HL-60/S4 treated with retinoic acid at 250 ng/mL for 4 days and 3 days (cell line): ENCODE data around the gene ABLIM3.
"Not testable (repeated sequence)": the region's sequence is repeated elsewhere in the genome, so short reads cannot be mapped to it uniquely, and the experiment has no call there.

Source experiments
- in situ Hi-C: fragments of 300-500 bp; cut with MboI; formaldehyde crosslinking; loops from 2 replicates; pipeline ENCODE4 v1.7.0; 2022; ENCODE audit warnings: low sequenced_read_pairs

Gene ABLIM3

DNA sequence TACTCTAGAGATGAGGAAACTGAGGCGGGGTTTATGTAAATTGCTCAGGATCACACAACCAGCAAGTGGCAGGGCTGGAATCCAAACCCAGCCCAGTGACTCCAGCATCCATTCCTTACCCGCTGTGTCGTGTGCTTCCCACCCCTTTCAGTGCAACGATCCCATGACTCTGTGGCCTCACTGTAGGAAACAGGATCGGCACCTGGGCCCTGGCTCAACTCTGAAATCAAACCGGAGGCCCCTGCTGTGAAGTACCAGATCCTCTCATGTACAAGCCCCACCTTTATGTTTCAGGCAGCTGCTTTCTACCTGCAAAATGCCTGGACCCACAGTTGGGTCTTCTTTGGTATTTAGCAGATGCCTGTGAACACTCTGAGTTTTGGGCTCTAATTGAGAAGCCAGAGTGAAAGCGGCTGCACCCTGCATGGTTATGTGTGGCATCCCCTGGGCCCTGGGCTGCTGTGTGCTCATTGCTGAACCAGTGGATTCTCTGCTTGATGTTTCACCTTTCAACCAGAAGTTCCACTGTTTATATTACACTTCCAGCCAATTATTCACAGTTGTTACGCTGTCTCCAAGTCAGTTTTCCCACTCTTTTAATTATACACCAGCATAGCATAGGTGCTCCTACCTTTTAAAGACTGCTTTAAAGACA lies 36.7 kb downstream of the ABLIM3 start:
- in situ Hi-C loops: no loop called here

DNA sequence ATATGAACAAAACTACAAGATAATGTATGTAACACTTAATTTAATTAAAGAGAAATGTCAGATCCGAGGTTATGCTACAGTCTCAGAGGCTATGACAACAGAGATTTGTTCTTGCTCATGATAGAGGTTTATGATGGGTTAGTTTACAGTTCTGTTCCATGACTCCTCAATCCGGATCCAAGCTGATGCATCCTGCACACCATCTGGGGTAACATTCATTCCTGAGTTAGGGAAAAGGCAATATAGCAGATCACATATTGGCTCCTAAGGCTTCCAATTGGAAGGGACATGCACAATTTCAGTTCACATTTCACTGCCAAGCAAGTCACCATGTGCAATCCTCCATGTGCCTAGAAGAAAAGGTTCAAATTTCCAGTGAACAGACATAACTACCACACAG lies 40.4 kb downstream of the ABLIM3 start:
- in situ Hi-C loops: no loop called here

DNA sequence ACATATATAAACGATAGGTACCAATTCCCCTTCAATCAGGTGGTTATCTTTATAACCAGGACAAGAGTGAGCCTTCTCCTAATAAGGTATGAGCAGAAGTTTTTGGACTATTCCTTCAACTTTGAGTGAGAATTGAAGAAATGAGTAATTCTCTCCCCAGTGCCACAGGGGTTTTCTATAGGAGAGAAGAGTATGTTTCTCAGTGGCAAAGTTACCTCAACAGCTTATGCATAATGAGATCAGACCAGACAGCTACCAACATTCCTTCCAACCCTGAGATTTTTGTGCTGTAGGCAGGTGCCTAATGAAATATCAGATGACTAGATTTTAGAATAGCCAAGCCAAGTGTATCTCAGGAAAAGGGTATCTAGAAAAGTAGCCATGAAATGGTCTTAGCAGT lies 40.9 kb downstream of the ABLIM3 start:
- in situ Hi-C loops: no loop called here

DNA sequence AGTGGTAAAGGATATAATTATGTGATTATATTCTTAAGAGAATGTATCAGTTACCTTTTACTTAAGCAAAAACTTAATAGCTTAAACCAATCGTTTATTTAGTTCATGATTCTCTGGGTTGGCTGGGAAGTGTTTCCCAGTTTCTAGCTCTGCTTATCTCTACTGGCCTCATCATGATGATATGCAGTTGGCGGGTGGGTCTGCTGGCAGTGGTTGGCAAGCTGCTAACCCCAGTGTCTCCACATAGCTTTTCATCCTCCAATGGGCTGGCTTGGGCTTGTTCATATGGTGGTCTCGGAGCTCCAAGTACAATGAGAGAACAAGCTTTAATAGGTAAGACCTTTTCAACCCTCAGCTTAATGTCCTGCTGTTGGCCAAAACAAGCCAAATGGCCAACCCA lies 43.8 kb downstream of the ABLIM3 start:
- in situ Hi-C loops: no loop called here

DNA sequence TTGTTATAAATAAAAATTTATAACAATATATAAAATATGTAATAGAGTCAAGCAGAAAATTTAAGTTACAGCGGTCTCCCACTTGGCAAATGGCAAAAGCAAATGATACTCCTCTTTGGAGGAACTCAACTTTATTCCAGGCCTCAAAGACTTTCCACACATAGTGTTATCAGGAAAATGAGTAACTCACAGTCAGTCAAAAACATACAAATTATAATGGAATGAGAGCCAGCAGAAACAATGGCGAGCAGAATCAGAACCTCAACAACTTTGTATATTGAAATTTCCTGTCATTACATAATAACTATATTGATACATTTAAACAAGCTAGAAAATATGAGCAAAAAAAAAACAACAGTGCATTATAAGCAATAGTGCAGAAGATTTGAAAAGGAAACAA lies 45.2 kb downstream of the ABLIM3 start:
- in situ Hi-C loops: no loop called here

DNA sequence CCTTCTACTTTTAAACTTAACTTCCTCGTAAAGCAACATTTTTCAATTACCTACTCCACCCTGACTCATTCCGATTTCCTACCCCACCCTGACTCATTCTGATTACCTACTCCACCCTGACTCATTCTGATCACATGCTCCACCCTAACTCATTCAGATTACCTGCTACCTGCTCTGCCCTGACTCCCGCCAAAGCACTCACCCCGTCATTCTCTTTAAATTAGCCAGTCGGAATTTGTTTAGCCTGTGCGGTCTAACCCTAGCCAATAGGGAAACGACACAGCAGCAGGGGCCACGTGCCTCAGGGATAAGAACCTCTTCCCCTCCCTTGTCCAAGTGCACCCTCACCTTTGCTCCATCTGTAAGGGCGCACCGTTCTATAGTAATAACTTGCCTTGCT lies 46.3 kb downstream of the ABLIM3 start:
- in situ Hi-C loops: not testable (repeated sequence)

DNA sequence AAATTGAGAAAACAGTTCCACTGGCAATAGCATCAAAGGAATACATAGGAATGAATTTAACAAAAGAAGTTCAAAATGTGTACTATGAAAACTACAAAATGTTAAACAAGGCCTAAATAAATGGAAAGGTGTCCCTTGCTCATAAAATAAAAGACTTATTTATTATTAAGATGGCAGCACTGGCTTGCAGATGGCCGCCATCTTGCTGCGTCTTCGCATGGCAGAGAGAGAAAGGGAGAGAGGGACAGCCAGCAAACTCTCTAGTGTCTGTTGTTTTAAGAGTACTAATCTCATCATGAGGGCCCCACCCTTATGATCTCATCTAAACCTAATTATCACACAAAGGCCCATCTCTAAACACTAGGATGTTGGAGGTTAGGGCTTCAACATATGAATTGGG lies 47.1 kb downstream of the ABLIM3 start:
- in situ Hi-C loops: no loop called here

DNA sequence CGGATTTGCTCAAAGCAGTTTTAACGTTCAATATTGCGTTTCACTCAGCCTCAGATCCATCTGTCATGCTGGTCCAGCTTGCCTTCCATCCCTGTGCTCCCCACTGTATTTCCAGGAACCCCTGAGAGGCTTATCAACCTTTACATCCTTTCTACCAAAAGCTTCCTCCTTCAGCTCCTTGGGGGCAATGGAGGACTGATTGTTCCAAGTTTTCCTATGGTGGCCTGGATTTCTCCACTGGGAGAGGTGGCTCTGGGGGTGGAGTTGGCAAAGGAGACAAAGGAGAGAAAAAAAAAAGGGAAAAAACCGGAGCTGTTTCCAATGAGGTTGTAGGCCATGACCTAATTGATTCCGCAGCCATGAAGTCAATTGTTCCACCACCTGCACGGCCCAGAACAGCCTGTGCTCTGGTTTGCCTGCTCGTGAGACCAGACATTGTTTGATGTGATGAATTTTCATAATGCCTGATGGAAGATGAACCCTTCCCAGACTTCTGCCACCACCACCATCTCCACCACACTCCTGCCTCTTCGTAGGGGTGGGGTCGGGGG lies 54.1 kb downstream of the ABLIM3 start:
- in situ Hi-C loops: no loop called here

DNA sequence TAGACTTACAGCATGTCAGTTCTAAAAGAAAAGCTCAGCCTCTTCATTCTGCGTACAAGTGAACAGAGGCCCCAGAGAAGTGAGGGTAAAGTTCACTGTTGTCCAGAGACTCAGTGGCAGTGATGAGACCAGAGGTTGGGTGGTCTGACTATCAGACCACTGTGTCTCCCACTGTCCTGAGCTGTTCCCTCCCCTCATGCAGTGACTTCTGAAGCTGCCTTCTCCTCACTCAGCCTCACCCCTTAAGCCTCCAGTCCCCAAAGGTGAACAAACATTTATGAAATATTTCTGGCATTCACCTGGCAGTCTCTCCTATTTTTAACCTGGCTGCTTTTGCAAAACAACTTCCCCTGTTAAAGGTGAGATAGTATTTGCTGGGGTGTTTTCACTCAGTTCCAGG lies 54.7 kb downstream of the ABLIM3 start:
- in situ Hi-C loops: no loop called here

DNA sequence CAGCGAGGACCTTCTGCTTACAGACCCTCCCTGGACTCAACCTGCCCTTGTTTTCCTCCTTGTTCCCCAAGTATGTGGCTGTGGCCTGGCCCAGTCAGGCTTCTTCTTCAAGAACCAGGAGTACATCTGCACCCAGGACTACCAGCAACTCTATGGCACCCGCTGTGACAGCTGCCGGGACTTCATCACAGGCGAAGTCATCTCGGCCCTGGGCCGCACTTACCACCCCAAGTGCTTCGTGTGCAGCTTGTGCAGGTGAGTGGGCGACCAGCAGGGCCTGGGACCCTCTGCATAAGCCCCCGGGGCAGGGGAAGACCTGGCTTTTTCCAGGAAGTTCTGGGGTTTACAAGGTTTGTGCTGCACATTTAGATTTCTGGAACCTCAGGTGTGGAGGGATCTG lies 56.9 kb downstream of the ABLIM3 start:
- in situ Hi-C loops: no loop called here

DNA sequence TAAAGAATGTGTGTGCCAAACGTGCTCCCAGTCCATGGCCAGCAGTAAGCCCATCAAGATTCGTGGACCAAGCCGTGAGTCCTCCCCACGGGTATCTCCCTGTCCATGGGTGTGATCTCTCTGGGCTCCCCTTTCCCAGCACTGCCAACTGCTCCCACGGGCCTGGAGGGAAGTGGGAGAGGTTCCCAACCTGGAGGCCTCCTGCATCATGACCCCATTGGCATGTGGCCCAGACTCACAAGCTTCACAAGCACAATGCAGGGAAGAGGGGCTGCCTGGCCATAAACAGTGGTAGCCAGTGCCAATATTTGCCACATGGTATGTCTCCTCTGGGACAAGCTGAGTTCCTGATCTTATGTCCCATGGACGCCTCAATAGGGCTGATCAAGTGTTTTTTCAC lies 59.1 kb downstream of the ABLIM3 start:
- in situ Hi-C loops: no loop called here

DNA sequence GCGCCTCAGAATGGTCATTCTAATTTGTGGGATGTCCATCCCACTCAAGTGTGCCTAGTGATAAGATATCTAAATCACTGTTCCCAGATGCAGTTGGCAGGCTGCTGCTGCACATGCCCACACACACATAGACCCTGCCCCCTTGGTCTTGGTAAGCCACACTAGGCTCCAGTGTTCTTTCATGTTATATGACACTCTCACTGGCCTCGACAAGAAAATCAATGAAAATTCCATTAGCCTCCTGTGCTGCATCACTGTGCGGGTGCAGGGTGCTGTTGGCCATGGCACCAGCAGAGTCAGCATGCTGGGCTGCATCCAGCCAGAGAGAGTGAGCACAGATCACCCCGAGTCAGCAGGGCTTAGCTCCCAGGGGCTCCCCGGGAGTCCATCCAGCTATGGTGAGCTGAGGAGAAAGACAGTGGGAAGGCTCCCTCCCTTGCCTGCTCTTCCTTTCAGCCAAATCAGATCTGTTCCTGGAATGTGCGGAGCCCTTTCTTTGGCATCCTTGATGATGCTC lies 59.9 kb downstream of the ABLIM3 start:
- in situ Hi-C loops: no loop called here

DNA sequence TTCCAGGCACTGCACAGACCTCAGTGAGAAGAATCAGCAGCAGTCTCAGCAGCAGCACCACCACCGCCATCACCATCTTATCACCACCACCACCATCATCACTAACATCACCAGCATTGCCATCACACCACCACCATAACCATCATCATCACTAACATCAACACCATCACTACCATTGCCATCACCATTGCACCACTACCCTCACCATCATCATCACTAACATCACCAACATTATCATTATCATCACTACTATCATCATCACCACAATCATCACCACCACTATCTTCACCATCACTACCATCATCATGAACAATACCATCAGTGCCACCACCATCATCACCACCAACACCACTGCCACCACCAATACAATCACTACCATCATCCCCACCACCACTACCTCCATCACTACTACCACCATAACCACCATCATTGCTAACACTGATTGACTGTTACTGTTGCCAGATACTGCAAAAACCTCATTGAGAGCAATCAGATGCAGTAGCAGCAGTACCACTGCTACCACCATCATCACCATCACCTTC lies 61.7 kb downstream of the ABLIM3 start:
- in situ Hi-C loops: no loop called here

DNA sequence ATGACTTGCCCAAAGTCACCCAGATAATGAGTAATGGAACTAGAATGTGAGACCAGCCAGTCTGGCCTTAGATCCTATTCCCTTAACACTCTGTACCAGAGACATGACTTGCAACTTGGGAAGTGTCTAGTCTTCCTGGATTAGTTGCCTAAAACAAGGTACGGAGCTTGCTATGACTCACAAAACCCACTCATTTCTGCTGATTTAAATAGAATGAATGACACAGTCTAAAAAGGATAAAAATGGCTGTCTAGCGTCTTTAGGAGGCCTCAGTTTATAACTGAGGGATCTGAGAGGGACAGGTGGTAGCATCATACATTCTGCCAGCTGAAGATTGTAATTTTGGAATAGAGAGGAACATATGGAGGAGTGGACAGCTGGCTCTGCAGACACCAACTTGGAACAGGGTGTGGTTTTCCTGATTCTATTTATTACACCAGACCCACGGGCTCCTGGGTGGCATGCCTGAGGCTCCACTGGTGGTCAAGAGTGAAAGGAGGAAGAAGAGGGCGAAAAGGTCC lies 62.7 kb downstream of the ABLIM3 start:
- in situ Hi-C loops: no loop called here

DNA sequence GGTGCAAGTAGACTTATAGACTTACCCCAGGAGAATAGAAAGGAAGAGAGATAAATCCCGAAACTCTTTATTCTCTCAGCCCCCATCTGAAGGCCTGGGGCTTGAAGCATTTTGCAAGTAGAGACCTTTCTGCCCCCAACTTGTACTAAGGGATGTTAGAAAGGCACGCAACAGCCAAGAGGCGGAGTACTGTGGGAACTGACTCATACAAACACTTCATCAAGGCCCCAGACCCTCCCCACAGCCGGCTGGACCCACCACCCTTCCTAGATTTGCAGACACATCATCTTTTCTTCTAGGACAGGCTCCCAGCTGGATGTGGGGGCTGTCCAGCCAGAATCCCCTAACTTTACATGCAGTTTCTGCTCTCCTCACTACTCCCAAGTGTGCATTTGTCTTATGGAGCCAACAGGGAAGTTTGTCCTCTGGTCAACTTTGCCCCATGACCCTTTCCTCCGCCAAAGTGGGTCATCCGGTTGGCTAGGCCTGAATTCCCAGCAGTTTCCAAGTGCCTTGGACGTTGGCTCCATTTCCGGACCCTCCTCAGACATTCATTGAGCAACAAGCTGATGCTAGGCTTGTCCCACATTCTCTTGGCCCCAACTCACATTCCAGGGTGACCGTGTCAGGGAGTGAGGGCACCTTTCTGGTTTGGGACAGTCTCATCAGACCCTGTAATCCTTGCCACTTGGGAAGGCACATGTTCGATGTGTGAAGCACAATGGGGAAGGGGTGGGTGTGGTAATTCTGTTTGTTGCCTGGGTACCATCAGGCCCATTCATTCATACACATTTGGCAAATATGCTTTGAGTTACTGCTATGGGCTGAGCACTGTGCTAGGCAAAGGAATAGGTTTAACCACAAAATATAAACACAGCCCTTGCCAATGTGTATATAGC lies 64.6 kb downstream of the ABLIM3 start:
- in situ Hi-C loops: no loop called here

DNA sequence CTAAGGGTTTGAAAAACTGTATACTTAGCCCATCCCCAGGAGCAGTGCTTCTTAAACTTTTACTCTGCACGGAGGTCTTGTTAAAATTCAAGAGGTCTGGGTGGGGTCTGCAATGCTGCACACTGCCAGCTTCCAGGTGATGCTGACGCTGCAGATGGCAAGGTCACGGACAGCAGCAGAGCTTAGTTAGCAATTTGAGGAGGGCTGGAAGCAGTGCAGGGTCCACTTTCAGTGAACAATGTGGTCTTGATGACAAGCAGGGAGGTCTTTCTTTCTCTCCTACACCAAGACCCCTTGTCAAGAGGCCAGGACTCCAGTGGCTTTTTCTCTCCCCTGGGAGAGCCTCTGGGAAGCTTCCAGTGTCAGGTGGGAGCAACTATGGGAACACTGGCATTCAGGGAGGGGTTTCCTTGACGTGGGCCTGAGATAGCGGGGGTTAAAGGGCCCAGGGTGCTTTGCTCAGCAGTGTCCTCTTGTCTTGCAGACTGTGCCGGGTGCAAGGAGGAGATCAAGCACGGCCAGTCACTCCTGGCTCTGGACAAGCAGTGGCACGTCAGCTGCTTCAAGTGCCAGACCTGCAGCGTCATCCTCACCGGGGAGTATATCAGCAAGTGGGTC lies 65.3 kb downstream of the ABLIM3 start:
- in situ Hi-C loops: no loop called here

DNA sequence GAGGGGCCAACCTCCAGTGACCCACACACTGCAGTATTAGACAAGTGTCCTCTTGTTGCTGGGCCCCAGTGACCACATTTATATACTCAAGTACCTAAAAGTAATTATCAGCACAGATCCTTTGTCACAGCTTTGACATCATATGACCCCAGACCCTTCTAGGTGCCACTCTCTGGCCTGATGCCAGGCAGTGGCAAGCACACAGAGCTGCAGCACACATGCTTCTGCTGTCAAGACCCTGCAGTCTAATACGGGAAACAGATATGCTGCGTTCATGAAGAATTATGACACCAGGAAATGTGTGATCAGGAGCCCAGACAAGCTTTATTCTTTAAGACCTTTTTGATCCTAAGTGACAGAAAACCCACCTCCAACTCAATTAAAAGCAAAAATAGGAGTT lies 66.5 kb downstream of the ABLIM3 start:
- in situ Hi-C loops: no loop called here

DNA sequence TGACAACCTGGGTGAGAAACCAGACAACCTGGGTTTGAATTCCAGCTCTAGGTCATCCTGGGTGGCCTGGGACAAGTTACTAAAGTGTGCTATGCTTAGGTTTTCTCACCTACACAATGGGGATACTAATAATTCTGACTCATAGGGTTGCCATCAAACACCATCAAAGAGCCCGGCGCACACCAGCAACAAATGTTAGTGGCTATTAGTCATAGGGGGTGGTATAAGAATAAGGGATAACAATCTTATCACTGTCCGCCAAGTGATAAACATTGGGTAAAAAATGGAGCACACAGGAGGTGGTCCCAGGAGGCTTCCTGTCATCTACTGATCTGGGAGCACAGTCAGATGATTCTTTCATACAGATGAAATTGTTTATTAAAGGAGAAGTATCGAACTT lies 68.9 kb downstream of the ABLIM3 start:
- in situ Hi-C loops: no loop called here

DNA sequence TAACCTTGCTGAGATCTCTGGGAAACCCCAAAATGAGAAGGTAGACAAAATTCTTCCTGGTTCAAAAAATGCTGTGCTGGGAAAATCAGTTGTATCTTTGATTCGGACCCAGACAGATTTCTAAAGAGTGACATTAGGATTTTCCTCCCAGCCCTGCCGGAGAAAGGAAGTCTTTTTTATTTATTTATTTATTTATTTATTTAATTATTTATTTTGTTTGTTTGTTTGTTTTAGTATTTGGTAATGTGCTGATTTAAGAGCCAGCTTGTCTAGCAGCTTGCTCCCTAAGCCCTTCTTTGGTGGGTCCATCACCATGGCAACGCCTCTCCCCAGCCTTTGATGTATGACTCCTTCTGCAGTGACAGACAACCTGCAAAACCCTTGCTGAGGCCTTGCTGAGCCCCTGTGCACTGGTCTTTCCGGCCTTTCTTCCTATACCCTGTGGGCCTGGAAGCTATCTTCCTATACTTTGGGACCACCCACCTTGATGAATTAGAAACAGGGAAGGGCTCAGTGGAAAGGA lies 69.7 kb downstream of the ABLIM3 start:
- in situ Hi-C loops: no loop called here

DNA sequence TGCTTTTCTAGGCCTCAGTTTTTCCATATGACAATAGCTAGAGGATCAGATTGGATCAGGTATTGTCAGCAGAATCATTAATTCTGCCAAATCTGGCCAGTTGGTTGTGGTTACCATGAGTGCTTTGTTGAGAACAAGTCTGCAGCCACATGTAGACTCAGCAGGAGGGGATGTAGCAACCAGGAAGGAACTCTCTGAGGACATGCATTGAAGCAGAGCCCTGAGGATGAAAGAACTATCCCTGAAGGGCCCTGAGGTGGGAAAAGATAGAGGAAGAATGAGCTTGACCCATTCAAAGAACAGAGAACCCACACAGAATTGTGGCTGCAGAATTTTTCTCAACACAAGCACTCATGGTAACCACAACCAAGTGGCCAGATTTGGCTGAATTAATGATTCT lies 70.3 kb downstream of the ABLIM3 start:
- in situ Hi-C loops: no loop called here
